H9 (cell line): ENCODE data around the gene TBC1D17. TPM values are rescaled to one million over a fixed set of nuclear protein-coding genes. Genes with fewer than 3 reads are reported as not detected.

ENCODE experiments used
- DNase-seq: peaks from one replicate; pipeline ENCODE4 v3.0.0-alpha.2; 2017
- H2AFZ ChIP-seq: one replicate; pipeline ENCODE4 v1.6.1; 2013; ENCODE audit warnings: mild to moderate bottlenecking, low read length, control low read depth, moderate library complexity
- H2AK5ac ChIP-seq: 2 replicates; pipeline ENCODE4 v1.6.1; 2013; ENCODE audit warnings: low read length, control low read depth, mixed read lengths; ENCODE audit not compliant: insufficient read length
- H2BK120ac ChIP-seq: one replicate; pipeline ENCODE4 v1.6.1; 2013; ENCODE audit warnings: low read depth, mild to moderate bottlenecking, low read length, control low read depth, inconsistent platforms; ENCODE audit not compliant: poor library complexity, severe bottlenecking
- H2BK12ac ChIP-seq: 2 replicates; pipeline ENCODE4 v1.6.1; 2013; ENCODE audit warnings: low read length, control low read depth, mixed read lengths, low read depth; ENCODE audit not compliant: insufficient read length
- H2BK15ac ChIP-seq: 2 replicates; pipeline ENCODE4 v1.6.1; 2013; ENCODE audit warnings: low read depth, low read length, control low read depth
- H2BK20ac ChIP-seq: one replicate; pipeline ENCODE4 v1.6.1; 2013; ENCODE audit warnings: low read depth, mild to moderate bottlenecking, low read length, control low read depth, inconsistent platforms; ENCODE audit not compliant: poor library complexity, severe bottlenecking
- H2BK5ac ChIP-seq: 2 replicates; pipeline ENCODE4 v1.6.1; 2013; ENCODE audit warnings: low read length, control low read depth, mixed read lengths; ENCODE audit not compliant: insufficient read length
- H3K14ac ChIP-seq: 2 replicates; pipeline ENCODE4 v1.6.1; 2013; ENCODE audit warnings: low read length, control low read depth; ENCODE audit not compliant: insufficient read depth
- H3K18ac ChIP-seq: 2 replicates; pipeline ENCODE4 v1.6.1; 2013; ENCODE audit warnings: low read depth, mild to moderate bottlenecking, mixed read lengths, low read length, control low read depth; ENCODE audit not compliant: insufficient read length
- H3K23ac ChIP-seq: 2 replicates; pipeline ENCODE4 v1.6.1; 2013; ENCODE audit warnings: low read length, control low read depth, mixed read lengths, low read depth; ENCODE audit not compliant: insufficient read length
- H3K23me2 ChIP-seq: 2 replicates; pipeline ENCODE4 v1.6.1; 2013; ENCODE audit warnings: low read depth, mild to moderate bottlenecking, mixed read lengths, low read length, control low read depth; ENCODE audit not compliant: insufficient read length, poor library complexity, severe bottlenecking
- H3K27ac ChIP-seq: 2 replicates; pipeline ENCODE4 v1.5.1; 2013; ENCODE audit warnings: low read length, control low read depth, mixed read lengths, low read depth; ENCODE audit not compliant: insufficient read length
- H3K27me3 ChIP-seq: 2 replicates; pipeline ENCODE4 v1.6.1; 2013; ENCODE audit warnings: low read length, control low read depth, inconsistent platforms; ENCODE audit not compliant: insufficient read depth
- H3K4ac ChIP-seq: 2 replicates; pipeline ENCODE4 v1.6.1; 2013; ENCODE audit warnings: low read depth, mild to moderate bottlenecking, control low read depth, inconsistent platforms, low read length, moderate library complexity
- H3K4me1 ChIP-seq: 2 replicates; pipeline ENCODE4 v1.6.1; 2013; ENCODE audit warnings: low read length, control low read depth, inconsistent platforms; ENCODE audit not compliant: insufficient read depth
- H3K4me2 ChIP-seq: 2 replicates; pipeline ENCODE4 v1.6.1; 2013; ENCODE audit warnings: low read length, control low read depth, mixed read lengths; ENCODE audit not compliant: insufficient read length, insufficient read depth
- H3K56ac ChIP-seq: 2 replicates; pipeline ENCODE4 v1.6.1; 2013; ENCODE audit warnings: low read depth, mild to moderate bottlenecking, mixed read lengths, low read length, control low read depth; ENCODE audit not compliant: insufficient read length
- H3K79me1 ChIP-seq: 2 replicates; pipeline ENCODE4 v1.6.1; 2013; ENCODE audit warnings: low read depth, mild to moderate bottlenecking, moderate library complexity, low read length, control low read depth, inconsistent platforms; ENCODE audit not compliant: insufficient read depth, poor library complexity, severe bottlenecking
- H3K79me2 ChIP-seq: 2 replicates; pipeline ENCODE4 v1.6.1; 2013; ENCODE audit warnings: low read length, control low read depth, inconsistent platforms; ENCODE audit not compliant: insufficient read depth
- H3K9ac ChIP-seq: 2 replicates; pipeline ENCODE4 v1.6.1; 2013; ENCODE audit warnings: low read length, control low read depth, mixed read lengths; ENCODE audit not compliant: insufficient read length; ENCODE audit errors: extremely low read depth
- H3K9me3 ChIP-seq: one replicate; pipeline ENCODE4 v1.6.1; 2013; ENCODE audit warnings: low read depth, low read length, inconsistent platforms; ENCODE audit not compliant: control insufficient read depth
- H3T11ph ChIP-seq: one replicate; pipeline ENCODE4 v1.6.1; 2013; ENCODE audit warnings: mild to moderate bottlenecking, low read length, control low read depth, inconsistent platforms
- H4K20me1 ChIP-seq: one replicate; pipeline ENCODE4 v1.6.1; 2013; ENCODE audit not compliant: control insufficient read depth, insufficient read length, insufficient read depth
- H4K5ac ChIP-seq: 2 replicates; pipeline ENCODE4 v1.6.1; 2013; ENCODE audit warnings: low read depth, mild to moderate bottlenecking, mixed read lengths, low read length, control low read depth; ENCODE audit not compliant: insufficient read length
- H4K8ac ChIP-seq: replicated peaks from 2 replicates; pipeline ENCODE4 v1.6.1; 2013; ENCODE audit warnings: low read length, control low read depth, mixed read lengths, low read depth; ENCODE audit not compliant: insufficient read length
- H4K91ac ChIP-seq: 2 replicates; pipeline ENCODE4 v1.6.1; 2013; ENCODE audit warnings: low read depth, mild to moderate bottlenecking, moderate library complexity, mixed read lengths, low read length, control low read depth; ENCODE audit not compliant: insufficient read length
- H3K27ac Mint-ChIP-seq, 3 experiments: 2 replicates in 2 of 3; 3 replicates in 1 of 3; pipeline ENCODE4 v1.8.0; 2020 to 2021; ENCODE audit warnings: mixed read lengths in 3 of 3, mild to moderate bottlenecking in 1 of 3, moderate library complexity in 1 of 3
- H3K27me3 Mint-ChIP-seq: 2 replicates; pipeline ENCODE4 v1.8.0; 2021; ENCODE audit warnings: low read depth, mild to moderate bottlenecking, moderate library complexity, mixed read lengths
- H3K36me3 Mint-ChIP-seq, 3 experiments: 2 replicates in 2 of 3; 3 replicates in 1 of 3; pipeline ENCODE4 v1.8.0; 2020 to 2021; ENCODE audit warnings: low read depth in 3 of 3, mixed read lengths in 3 of 3; ENCODE audit not compliant: insufficient read depth in 1 of 3
- H3K4me1 Mint-ChIP-seq, 2 experiments: 2 replicates each; pipeline ENCODE4 v1.8.0; 2020; ENCODE audit warnings: mixed read lengths in 2 of 2
- H3K4me3 Mint-ChIP-seq, 2 experiments: 2 replicates in 1 of 2; 3 replicates in 1 of 2; pipeline ENCODE4 v1.8.0; 2020 to 2021; ENCODE audit warnings: mild to moderate bottlenecking in 2 of 2, mixed read lengths in 2 of 2, moderate library complexity in 1 of 2
- H3K9me3 Mint-ChIP-seq, 2 experiments: 2 replicates in 1 of 2; 3 replicates in 1 of 2; pipeline ENCODE4 v1.8.0; 2020; ENCODE audit warnings: mild to moderate bottlenecking in 2 of 2, mixed read lengths in 2 of 2, moderate library complexity in 1 of 2
- WGBS: extraction: QIAGEN DNeasy Blood & Tissue Kit; methylation state at CpG from one replicate; pipeline ENCODE4 v1.1.7; 2013; ENCODE audit warnings: missing lambda C conversion rate, low lambda C conversion rate, mixed read lengths; ENCODE audit not compliant: insufficient read length; ENCODE audit errors: extremely low coverage; 5-methylcytosine and 5-hydroxymethylcytosine counted together
- total RNA-seq: library from RNA; stranded (reverse); gene quantifications from 2 replicates; pipeline ENCODE4 v1.2.1, GENCODE V29; 2021
- TF ChIP-seq, protein P1 (sequence below): fragments of 200-600 bp; sonication (generic); conservative IDR thresholded peaks from 3 replicates; pipeline ENCODE4 v1.8.0; 2021; ENCODE audit warnings: antibody characterized with exemption, mild to moderate bottlenecking

The TBC1D17 gene
- total RNA-seq, 1 experiment from 2014 or later = 33.6 TPM

GRCh38 chr19:49881186-49881585 is 3.7 kb downstream of the TBC1D17 start:
- no peak overlapping the region for H3K27ac Mint-ChIP-seq
- H3K27ac ChIP-seq = no peak overlapping the region
- H3K9me3 ChIP-seq = no peaks in the 10 kb centered on the region
- H4K8ac ChIP-seq = no peak overlapping the region
- peaks cover 53 to 67% (median 67%) of the 10 kb centered on the region in 3 experiments for H3K36me3 Mint-ChIP-seq
- H4K91ac ChIP-seq = no peak overlapping the region
- no peak overlapping the region for H2BK20ac ChIP-seq
- H3K27me3 Mint-ChIP-seq = no peaks in the 10 kb centered on the region
- no peak overlapping the region for H3K4me2 ChIP-seq
- no peak overlapping the region for H2AK5ac ChIP-seq
- no peaks in the 10 kb centered on the region for H3K79me2 ChIP-seq
- no peaks in the 10 kb centered on the region for H3K9me3 Mint-ChIP-seq
- H3K56ac ChIP-seq = no peak overlapping the region
- no peak overlapping the region for H2BK120ac ChIP-seq
- H3K4me1 ChIP-seq = no peaks in the 10 kb centered on the region
- no peak overlapping the region for H3K18ac ChIP-seq
- no peak overlapping the region for H2AFZ ChIP-seq
- TF ChIP-seq, protein P1, sequence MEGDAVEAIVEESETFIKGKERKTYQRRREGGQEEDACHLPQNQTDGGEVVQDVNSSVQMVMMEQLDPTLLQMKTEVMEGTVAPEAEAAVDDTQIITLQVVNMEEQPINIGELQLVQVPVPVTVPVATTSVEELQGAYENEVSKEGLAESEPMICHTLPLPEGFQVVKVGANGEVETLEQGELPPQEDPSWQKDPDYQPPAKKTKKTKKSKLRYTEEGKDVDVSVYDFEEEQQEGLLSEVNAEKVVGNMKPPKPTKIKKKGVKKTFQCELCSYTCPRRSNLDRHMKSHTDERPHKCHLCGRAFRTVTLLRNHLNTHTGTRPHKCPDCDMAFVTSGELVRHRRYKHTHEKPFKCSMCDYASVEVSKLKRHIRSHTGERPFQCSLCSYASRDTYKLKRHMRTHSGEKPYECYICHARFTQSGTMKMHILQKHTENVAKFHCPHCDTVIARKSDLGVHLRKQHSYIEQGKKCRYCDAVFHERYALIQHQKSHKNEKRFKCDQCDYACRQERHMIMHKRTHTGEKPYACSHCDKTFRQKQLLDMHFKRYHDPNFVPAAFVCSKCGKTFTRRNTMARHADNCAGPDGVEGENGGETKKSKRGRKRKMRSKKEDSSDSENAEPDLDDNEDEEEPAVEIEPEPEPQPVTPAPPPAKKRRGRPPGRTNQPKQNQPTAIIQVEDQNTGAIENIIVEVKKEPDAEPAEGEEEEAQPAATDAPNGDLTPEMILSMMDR = no peak
- H2BK15ac ChIP-seq = no peak overlapping the region
- no peak overlapping the region for H2BK12ac ChIP-seq
- H3K4me1 Mint-ChIP-seq = peaks cover 11 to 16% of the 10 kb centered on the region in 2 experiments
- no peak overlapping the region for H3K14ac ChIP-seq
- no peak overlapping the region; a peak in 1 of 5 replicates for H3K4me3 Mint-ChIP-seq
- DNase-seq = no peak
- H3K23me2 ChIP-seq = peaks cover 6% of the 10 kb centered on the region
- H2BK5ac ChIP-seq = no peak overlapping the region
- H3K23ac ChIP-seq = no peak overlapping the region
- H3K79me1 ChIP-seq = no peaks in the 10 kb centered on the region
- H4K20me1 ChIP-seq = no peaks in the 10 kb centered on the region
- no peak overlapping the region for H3T11ph ChIP-seq
- H3K27me3 ChIP-seq = no peaks in the 10 kb centered on the region
- no peak overlapping the region for H3K9ac ChIP-seq
- no peak overlapping the region for H3K4ac ChIP-seq
- H4K5ac ChIP-seq = no peak overlapping the region
- WGBS = no CpG with 5 or more reads among the region's 17 CpGs
